SU-DHL-6 (cell line): Measurements from ENCODE around the gene KAT2B.

Experiments used
- H2AFZ ChIP-seq: fragments of 200-600 bp; sonication (generic); 2 replicates; pipeline ENCODE4 v1.6.1; 2014; ENCODE audit warnings: low read depth, mild to moderate bottlenecking, moderate library complexity, mixed read lengths, antibody characterized with exemption, low read length; ENCODE audit not compliant: severe bottlenecking
- H3F3A ChIP-seq: fragments of 200-600 bp; shearing (Covaris generic); 2 replicates; pipeline ENCODE4 v1.6.0; 2016; ENCODE audit warnings: antibody characterized with exemption, mild to moderate bottlenecking; ENCODE audit not compliant: insufficient read depth
- H3K27ac ChIP-seq: fragments of 200-600 bp; sonication (generic); 2 replicates; pipeline ENCODE4 v1.5.1; 2016; ENCODE audit warnings: low read depth, mild to moderate bottlenecking, low read length, moderate library complexity, mixed read lengths
- H3K27me3 ChIP-seq: fragments of 200-600 bp; sonication (generic), shearing (Covaris generic); 2 replicates; pipeline ENCODE4 v1.6.0; 2014; ENCODE audit warnings: mild to moderate bottlenecking, low read length
- H3K36me3 ChIP-seq: fragments of 200-600 bp; sonication (generic); 2 replicates; pipeline ENCODE4 v1.6.1; 2014; ENCODE audit warnings: mild to moderate bottlenecking, low read length, mixed read lengths
- H3K4me2 ChIP-seq: fragments of 300-600, 200-600 bp; shearing (Covaris generic), sonication (generic); 2 replicates; pipeline ENCODE4 v1.6.0; 2014; ENCODE audit warnings: low read length, low read depth, mild to moderate bottlenecking; ENCODE audit not compliant: poor library complexity, severe bottlenecking
- H3K4me3 ChIP-seq: fragments of 200-600 bp; sonication (generic); 2 replicates; pipeline ENCODE4 v1.5.1; 2014; ENCODE audit warnings: antibody characterized with exemption, low read length, mild to moderate bottlenecking, mixed read lengths; ENCODE audit not compliant: insufficient read depth, poor library complexity, severe bottlenecking
- H3K79me2 ChIP-seq: fragments of 200-600 bp; sonication (generic); 2 replicates; pipeline ENCODE4 v1.6.1; 2014; ENCODE audit warnings: mild to moderate bottlenecking, low read length, moderate library complexity; ENCODE audit not compliant: insufficient read depth
- H3K9ac ChIP-seq: fragments of 200-600 bp; sonication (generic); 2 replicates; pipeline ENCODE4 v1.7.0; 2014; ENCODE audit warnings: mild to moderate bottlenecking, low read length
- H3K9me2 ChIP-seq: fragments of 200-600 bp; sonication (generic); replicated peaks from 2 replicates; pipeline ENCODE4 v1.6.1; 2014; ENCODE audit warnings: low read length; ENCODE audit not compliant: insufficient read depth
- H3K9me3 ChIP-seq: fragments of 200-600 bp; sonication (generic); 2 replicates; pipeline ENCODE4 v1.6.1; 2014; ENCODE audit warnings: low read length, mixed read lengths; ENCODE audit not compliant: insufficient read depth
- H4K20me1 ChIP-seq: fragments of 200-600 bp; sonication (generic); 2 replicates; pipeline ENCODE4 v1.6.1; 2014; ENCODE audit warnings: low read depth, mild to moderate bottlenecking, antibody characterized with exemption, low read length, moderate library complexity, mixed read lengths
- CTCF ChIP-seq: fragments of 200-600 bp; sonication (generic); IDR thresholded peaks from one replicate; pipeline ENCODE4 v1.5.1; 2017; ENCODE audit warnings: antibody characterized with exemption, mild to moderate bottlenecking, low read length, moderate library complexity; ENCODE audit not compliant: insufficient read depth, poor library complexity, severe bottlenecking
- EZH2phosphoT487 ChIP-seq: fragments of 200-600 bp; sonication (generic), shearing (Covaris generic); conservative IDR thresholded peaks from 2 replicates; pipeline ENCODE4 v1.6.1; 2018; ENCODE audit warnings: mild to moderate bottlenecking, antibody characterized with exemption, low read length, moderate library complexity, mixed read lengths

Gene KAT2B

GRCh38 chr3:20064796-20065564 is 24.7 kb downstream of the KAT2B start:
- no peaks in the 10 kb centered on the region for H3K9me3 ChIP-seq
- no peak overlapping the region for H3K4me3 ChIP-seq
- no peak overlapping the region for H2AFZ ChIP-seq
- H3F3A ChIP-seq = no peaks in the 10 kb centered on the region
- no peaks in the 10 kb centered on the region for H3K36me3 ChIP-seq
- no peak overlapping the region for H3K9ac ChIP-seq
- H3K9me2 ChIP-seq = no peaks in the 10 kb centered on the region
- no peak overlapping the region for H3K27ac ChIP-seq
- no peaks in the 10 kb centered on the region; the same call in 1 of the 2 replicates for H4K20me1 ChIP-seq
- H3K27me3 ChIP-seq = no peaks in the 10 kb centered on the region
- H3K79me2 ChIP-seq = peaks cover 79% of the 10 kb centered on the region
- TF ChIP-seq EZH2phosphoT487 = no peak
- no peak for TF ChIP-seq CTCF
- H3K4me2 ChIP-seq = no peak overlapping the region

DNA sequence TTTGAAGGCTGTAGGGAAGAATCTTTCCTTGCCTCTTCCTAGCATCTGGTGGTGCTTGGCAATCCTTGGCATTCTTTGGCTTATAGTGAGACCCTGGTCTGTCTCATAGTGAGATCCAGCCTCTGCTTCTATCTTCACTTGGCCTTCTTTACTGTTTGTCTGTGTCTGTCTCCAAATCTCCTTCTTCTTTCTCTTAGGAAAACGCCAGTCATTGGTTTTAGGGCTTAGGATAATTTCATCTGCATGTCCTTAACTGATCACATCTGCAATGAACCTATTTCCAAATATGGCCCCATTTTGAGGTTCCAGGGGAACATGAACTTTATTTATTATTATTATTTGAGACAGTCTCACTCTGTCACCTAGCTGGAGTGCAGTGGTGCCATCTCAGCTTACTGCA is 25.8 kb downstream of the KAT2B start:
- H3F3A ChIP-seq = no peaks in the 10 kb centered on the region
- no peak overlapping the region for H3K27ac ChIP-seq
- no peaks in the 10 kb centered on the region for H3K9me3 ChIP-seq
- H3K9me2 ChIP-seq = no peaks in the 10 kb centered on the region
- no peak overlapping the region for H3K4me3 ChIP-seq
- no peaks in the 10 kb centered on the region; the same call in 1 of the 2 replicates for H4K20me1 ChIP-seq
- H3K4me2 ChIP-seq = no peak overlapping the region
- H3K27me3 ChIP-seq = no peaks in the 10 kb centered on the region
- H3K79me2 ChIP-seq = peaks cover 77% of the 10 kb centered on the region
- no peak overlapping the region for H3K9ac ChIP-seq
- TF ChIP-seq EZH2phosphoT487 = no peak
- no peak for TF ChIP-seq CTCF
- H2AFZ ChIP-seq = no peak overlapping the region
- no peaks in the 10 kb centered on the region for H3K36me3 ChIP-seq

DNA sequence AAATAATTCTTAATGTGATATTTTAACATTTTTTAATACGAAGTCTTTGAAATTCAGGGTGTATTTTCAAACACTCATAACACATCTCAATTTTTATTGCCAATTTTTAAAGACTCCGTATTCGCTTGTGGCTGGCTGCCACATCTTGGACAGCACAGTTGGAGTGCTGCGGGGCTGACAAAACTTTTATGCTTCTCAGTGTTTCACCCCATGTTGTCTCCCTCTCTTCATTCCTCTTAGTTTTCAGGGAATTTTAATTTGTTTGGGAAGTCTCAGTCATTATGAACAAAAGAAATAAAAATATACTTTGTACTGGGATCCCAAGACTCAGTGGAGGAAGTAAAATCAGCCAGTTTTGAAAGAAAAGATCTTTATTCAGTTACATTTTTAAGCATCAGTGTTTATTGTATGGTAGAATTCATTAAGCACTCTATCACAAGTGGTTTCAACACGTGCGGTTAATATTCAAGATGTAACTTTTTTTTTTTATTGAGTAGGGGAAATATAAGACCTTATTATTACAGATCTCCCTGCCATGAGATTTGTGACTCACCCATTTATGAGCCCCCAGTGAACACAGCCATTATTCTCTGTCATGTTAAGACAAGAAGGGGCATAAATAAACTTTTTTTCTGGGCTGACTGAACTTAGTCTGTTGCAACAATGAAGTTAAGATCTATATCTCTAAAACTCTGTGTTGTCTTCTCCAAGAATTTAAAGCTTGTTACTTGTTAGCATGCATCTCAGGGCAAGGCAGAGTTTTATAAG is 26.8 kb downstream of the KAT2B start:
- Histone ChIP-seq H3K79me2 (peaks cover 77% of the 10 kb centered on the region), H3K9ac (no peak overlapping the region)

More for the DNA sequence above, 26.8 kb downstream of the KAT2B start:
- Histone ChIP-seq H3K4me3 (no peak overlapping the region), H3K9me3 (no peaks in the 10 kb centered on the region), H4K20me1 (no peaks in the 10 kb centered on the region; the same call in 1 of the 2 replicates), H3K27ac (no peak overlapping the region), H3K27me3 (no peaks in the 10 kb centered on the region), H3K9me2 (no peaks in the 10 kb centered on the region), H3F3A (no peaks in the 10 kb centered on the region), H3K4me2 (no peak overlapping the region), H3K36me3 (no peaks in the 10 kb centered on the region), H2AFZ (no peak overlapping the region)
- TF ChIP-seq EZH2phosphoT487 (no peak), CTCF (no peak)
